K562 (cell line): ENCODE results near the gene CXorf65. TPM values are rescaled to one million over a fixed set of nuclear protein-coding genes. Genes with fewer than 3 reads are reported as not detected.
A peak's percentile ranks its signal among the peaks of the same experiment; 100 is the strongest.

Experiments used
- ATAC-seq: fragments of 200-7000 bp; cut with Tn5 transposase; 3 replicates; pipeline ENCODE4 v1.9.1; 2020; ENCODE audit warnings: moderate library complexity
- BruUV-seq: library from RNA; stranded (reverse); fragments of 400-500 nt; replicated peaks from 2 replicates; lab custom pipeline; 2021; lab: Mats Ljungman, UMichigan
- CTCF ChIA-PET: fragments of 300-600 bp; formaldehyde crosslinking; extraction: SDS; loops from one replicate; lab custom pipeline; 2021; ENCODE audit warnings: low intra/inter-chr PET ratio; lab: Yijun Ruan, JAX
- POLR2A ChIA-PET: fragments of 300-600, 350-650 bp; sonication (Branson Sonifier 250); formaldehyde crosslinking; extraction: SDS; loops from one replicate; lab custom pipeline; 2021; ENCODE audit warnings: antibody characterized with exemption, inconsistent platforms; lab: Yijun Ruan, JAX
- DNase-seq, 4 experiments: peaks; one replicate each; pipeline versions ENCODE4 v3.0.0 to v3.0.0-alpha.2; 2011 to 2018; ENCODE audit warnings: low spot score in 3 of 4, mixed read lengths in 3 of 4; ENCODE audit errors: extremely low read depth in 1 of 4
- FAIRE-seq: peaks from 2 replicates; lab custom pipeline; 2011; peaks lifted over from hg19 to GRCh38; lab: Jason Lieb, UNC
- H2AFZ ChIP-seq: 2 replicates; pipeline ENCODE4 v1.6.0; 2011; ENCODE audit warnings: low read depth, low read length, control low read depth, inconsistent platforms
- H3K27ac ChIP-seq: fragments of 200-600 bp; 3 replicates; pipeline ENCODE4 v1.8.0; 2011; ENCODE audit warnings: low read depth, mild to moderate bottlenecking, control low read depth, inconsistent platforms, low read length, moderate library complexity, mixed read lengths; ENCODE audit errors: extremely low read depth
- H3K27me3 ChIP-seq, 2 experiments: fragments of 300-600 bp in 1 of 2; 2 replicates in 1 of 2; 3 replicates in 1 of 2; pipeline versions ENCODE4 v1.6.0 to v1.8.0; 2011; ENCODE audit warnings: inconsistent platforms in 2 of 2, low read length in 2 of 2, mild to moderate bottlenecking in 1 of 2, mixed read lengths in 1 of 2, moderate library complexity in 1 of 2; ENCODE audit not compliant: control insufficient read depth in 2 of 2, insufficient read depth in 2 of 2
- H3K36me3 ChIP-seq: fragments of 300-600 bp; 3 replicates; pipeline ENCODE4 v1.8.0; 2011; ENCODE audit warnings: mild to moderate bottlenecking, low read length, inconsistent platforms; ENCODE audit not compliant: control insufficient read depth, insufficient read depth
- H3K4me1 ChIP-seq, 2 experiments: fragments of 200-600 bp in 1 of 2; replicated peaks in 1 of 2; 2 replicates in 1 of 2; 3 replicates in 1 of 2; pipeline versions ENCODE4 v1.5.1 to v1.8.0; 2011; ENCODE audit warnings: inconsistent platforms in 2 of 2, low read length in 2 of 2, mild to moderate bottlenecking in 1 of 2, mixed read lengths in 1 of 2, moderate library complexity in 1 of 2; ENCODE audit not compliant: control insufficient read depth in 2 of 2, insufficient read depth in 2 of 2
- H3K4me2 ChIP-seq: 2 replicates; pipeline ENCODE4 v1.6.1; 2011; ENCODE audit warnings: low read length, control low read depth, inconsistent platforms, mixed read lengths; ENCODE audit not compliant: insufficient read depth
- H3K4me3 ChIP-seq: fragments of 200-600 bp; sonication (generic), shearing (Covaris generic); 2 replicates; pipeline ENCODE4 v1.5.1; 2016; ENCODE audit warnings: control low read depth, inconsistent platforms
- H3K79me2 ChIP-seq: fragments of 200-600 bp; 3 replicates; pipeline ENCODE4 v1.8.0; 2011; ENCODE audit warnings: low read length, inconsistent platforms; ENCODE audit not compliant: control insufficient read depth, insufficient read depth
- H3K9ac ChIP-seq, 2 experiments: 2 replicates each; pipeline versions ENCODE4 v1.6.0 to v1.6.1; 2011; ENCODE audit warnings: low read depth in 2 of 2, low read length in 2 of 2, control low read depth in 1 of 2, inconsistent platforms in 1 of 2, mild to moderate bottlenecking in 1 of 2, mixed read lengths in 1 of 2; ENCODE audit not compliant: insufficient read depth in 1 of 2
- H3K9me1 ChIP-seq: one replicate; pipeline ENCODE4 v1.6.0; 2011; ENCODE audit warnings: inconsistent platforms, mild to moderate bottlenecking, low read length, moderate library complexity; ENCODE audit not compliant: control insufficient read depth, insufficient read depth
- H3K9me3 ChIP-seq: replicated peaks from 2 replicates; pipeline ENCODE4 v1.5.1; 2011; ENCODE audit warnings: low read depth, low read length, inconsistent platforms; ENCODE audit not compliant: control insufficient read depth, insufficient read depth
- H4K20me1 ChIP-seq: replicated peaks from 2 replicates; pipeline ENCODE4 v1.6.1; 2011; ENCODE audit warnings: low read length, inconsistent platforms, mixed read lengths; ENCODE audit not compliant: control insufficient read depth, insufficient read depth
- FIP1L1 ChIP-seq: fragments of 200-400 bp; formaldehyde crosslinking; IDR thresholded peaks from 2 replicates; pipeline ENCODE4 v1.6.1; 2018; ENCODE audit warnings: mild to moderate bottlenecking, low read depth, low read length; ENCODE audit not compliant: poor library complexity, severe bottlenecking
- HBP1 ChIP-seq: fragments of 450-650 bp; formaldehyde crosslinking; IDR thresholded peaks from 2 replicates; pipeline ENCODE4 v1.4.0; 2022; ENCODE audit warnings: missing genetic modification characterization
- HDGF ChIP-seq: fragments of 450-650 bp; IDR thresholded peaks from 2 replicates; pipeline ENCODE4 v1.6.1; 2016
- MCM3 ChIP-seq: fragments of 450-650 bp; IDR thresholded peaks from 2 replicates; pipeline ENCODE4 v1.6.1; 2016
- POLR2G ChIP-seq: fragments of 200-400 bp; formaldehyde crosslinking; IDR thresholded peaks from 2 replicates; pipeline ENCODE4 v1.6.1; 2017; ENCODE audit warnings: low read depth, mild to moderate bottlenecking, antibody characterized with exemption, low read length, moderate library complexity
- ZFP91 ChIP-seq: sonication (generic); formaldehyde crosslinking; IDR thresholded peaks from 2 replicates; pipeline ENCODE4 v1.8.0; 2022; ENCODE audit warnings: mild to moderate bottlenecking, missing genetic modification reagents
- ZNF133 ChIP-seq: fragments of 250-450 bp; sonication (Bioruptor Pico); IDR thresholded peaks from 2 replicates; pipeline ENCODE4 v1.4.0; 2020; ENCODE audit warnings: mild to moderate bottlenecking
- ZNF79 ChIP-seq: fragments of 250-450 bp; sonication (Bioruptor Pico); IDR thresholded peaks from 2 replicates; pipeline ENCODE4 v1.4.0; 2020; ENCODE audit warnings: low read depth, mild to moderate bottlenecking, moderate library complexity
- whole genome bisulfite sequencing: fragments of 100-300 bp; shearing (Covaris generic); methylation state at CpG from one replicate; pipeline ENCODE4 v1.1.6; 2016; ENCODE audit warnings: low coverage, mixed read lengths; ENCODE audit not compliant: insufficient coverage; ENCODE audit errors: missing lambda C conversion rate; 5-methylcytosine and 5-hydroxymethylcytosine counted together
- in situ Hi-C: fragments of 300-500 bp; cut with MboI; formaldehyde crosslinking; loops from 4 replicates; pipeline ENCODE4 v1.15.0; 2018; ENCODE audit warnings: inconsistent platforms, mixed read lengths
- intact Hi-C: fragments of 100-400 bp; cut with micrococcal nuclease; formaldehyde crosslinking; loops from 2 replicates; pipeline ENCODE4 v1.14.2; 2022
- polyA plus RNA-seq, 8 experiments: library from polyadenylated mRNA; depleted of rRNA in 4 of 8; stranded (reverse) in 5 of 8; unstranded in 3 of 8; fragments of >200 nt; fragmentation: Nextera tagmentation in 2 of 8; fragmentation: Illumina TruSeq in 1 of 8; extraction: Ambion mirVana in 2 of 8; extraction: Trizol in 1 of 8; gene quantifications; 2 replicates each; pipeline versions ENCODE4 v1.2.1 to v1.2.3, GENCODE V29; 2011 to 2014; ENCODE audit warnings: inconsistent platforms in 1 of 8, missing spikeins in 1 of 8
- total RNA-seq, 7 experiments: library from RNA; depleted of rRNA in 6 of 7; stranded (reverse); fragments of >200 nt in 6 of 7; fragmentation: Illumina TruSeq in 2 of 7; extraction: Trizol in 2 of 7; gene quantifications; 2 replicates each; pipeline versions ENCODE4 v1.2.1 to v1.2.3, GENCODE V29; 2011 to 2021; ENCODE audit warnings: low replicate concordance in 1 of 7
- TF ChIP-seq, protein P1 (sequence below): fragments of 250-450 bp; sonication (Bioruptor Pico); IDR thresholded peaks from 2 replicates; pipeline ENCODE4 v1.5.0; 2022; ENCODE audit warnings: mild to moderate bottlenecking
- TF ChIP-seq, protein P2 (sequence below), 2 experiments: IDR thresholded peaks in 1 of 2; conservative IDR thresholded peaks in 1 of 2; 2 replicates each; pipeline ENCODE4 v1.6.1; 2016; ENCODE audit warnings: low read depth in 2 of 2, mild to moderate bottlenecking in 1 of 2, missing compliant biosample characterization in 1 of 2, missing genetic modification characterization in 1 of 2, moderate library complexity in 1 of 2
- TF ChIP-seq, protein P3 (sequence below): fragments of 450-650 bp; IDR thresholded peaks from 2 replicates; pipeline ENCODE4 v1.6.1; 2016; ENCODE audit warnings: borderline replicate concordance

CXorf65 gene
- total and polyA plus RNA-seq, 9 of the 15 experiments (the other 6 are each of a cell fraction or from before 2014, with no cell fraction given), result 1.4 to 8.4 (median 2.9) TPM

DNA sequence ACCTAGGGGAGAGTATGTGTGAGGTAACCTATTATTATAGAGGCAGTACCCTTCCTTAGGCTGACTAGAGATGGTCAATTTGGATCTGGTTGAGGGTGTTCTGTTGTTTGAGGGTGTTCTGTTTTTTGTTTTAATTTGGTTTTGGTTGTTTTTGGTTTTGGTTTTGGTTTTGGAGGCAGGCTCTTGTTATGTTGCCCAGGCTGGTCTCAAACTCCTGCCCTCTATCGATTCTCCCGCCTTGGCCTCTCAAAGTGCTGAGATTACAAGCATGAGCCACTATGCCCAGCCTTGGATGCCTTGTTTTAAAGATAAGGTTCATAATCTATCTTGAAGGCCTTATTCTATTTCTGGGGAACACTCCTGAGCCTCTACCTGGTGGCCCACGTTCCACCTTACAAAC is 912 bp downstream of the CXorf65 start:
- Histone ChIP-seq H3K27ac (peak overlapping the region; percentile 61), H2AFZ (peak overlapping the region; percentile 29; the same call in 1 of the 2 replicates), H3K9me3 (no peaks in the 10 kb centered on the region), H3K4me1 (peaks cover 52 to 77% of the 10 kb centered on the region in 2 experiments), H3K27me3 (no peaks in the 10 kb centered on the region), H3K4me2 (peak overlapping the region; percentile 46; the same call in 1 of the 2 replicates), H3K9me1 (no peaks in the 10 kb centered on the region), H3K4me3 (no peak overlapping the region), H3K36me3 (peaks cover 3% of the 10 kb centered on the region; the same call in 1 of the 3 replicates), H3K79me2 (peaks cover 18% of the 10 kb centered on the region; the same call in 2 of the 3 replicates), H3K9ac (peak overlapping the region in 1 of 2 experiments; percentile 2; a peak in 1 of 4 replicates), H4K20me1 (no peaks in the 10 kb centered on the region)
- peak; percentile 58 for FAIRE-seq
- ChIA-PET CTCF (no interaction called here), POLR2A (interaction anchor here (1.0 kb wide), 2 partner anchors 14 to 25 kb away, joined by 3 read pairs; no protein-coding TSS in a partner anchor)
- intact Hi-C loops, result no loop called here
- BruUV-seq, result no TSS peak
- ATAC-seq, result no peak
- DNase-seq, result no peak
- in situ Hi-C loops, result no loop called here
- WGBS, result 64% methylated on average over 3 of the region's 3 CpGs
- TF ChIP-seq, protein P1, sequence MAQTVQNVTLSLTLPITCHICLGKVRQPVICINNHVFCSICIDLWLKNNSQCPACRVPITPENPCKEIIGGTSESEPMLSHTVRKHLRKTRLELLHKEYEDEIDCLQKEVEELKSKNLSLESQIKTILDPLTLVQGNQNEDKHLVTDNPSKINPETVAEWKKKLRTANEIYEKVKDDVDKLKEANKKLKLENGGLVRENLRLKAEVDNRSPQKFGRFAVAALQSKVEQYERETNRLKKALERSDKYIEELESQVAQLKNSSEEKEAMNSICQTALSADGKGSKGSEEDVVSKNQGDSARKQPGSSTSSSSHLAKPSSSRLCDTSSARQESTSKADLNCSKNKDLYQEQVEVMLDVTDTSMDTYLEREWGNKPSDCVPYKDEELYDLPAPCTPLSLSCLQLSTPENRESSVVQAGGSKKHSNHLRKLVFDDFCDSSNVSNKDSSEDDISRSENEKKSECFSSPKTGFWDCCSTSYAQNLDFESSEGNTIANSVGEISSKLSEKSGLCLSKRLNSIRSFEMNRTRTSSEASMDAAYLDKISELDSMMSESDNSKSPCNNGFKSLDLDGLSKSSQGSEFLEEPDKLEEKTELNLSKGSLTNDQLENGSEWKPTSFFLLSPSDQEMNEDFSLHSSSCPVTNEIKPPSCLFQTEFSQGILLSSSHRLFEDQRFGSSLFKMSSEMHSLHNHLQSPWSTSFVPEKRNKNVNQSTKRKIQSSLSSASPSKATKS (CRISPR knock-in tag), result no peak
- TF ChIP-seq HBP1, result no peak
- TF ChIP-seq HDGF, result no peak
- TF ChIP-seq, protein P2, sequence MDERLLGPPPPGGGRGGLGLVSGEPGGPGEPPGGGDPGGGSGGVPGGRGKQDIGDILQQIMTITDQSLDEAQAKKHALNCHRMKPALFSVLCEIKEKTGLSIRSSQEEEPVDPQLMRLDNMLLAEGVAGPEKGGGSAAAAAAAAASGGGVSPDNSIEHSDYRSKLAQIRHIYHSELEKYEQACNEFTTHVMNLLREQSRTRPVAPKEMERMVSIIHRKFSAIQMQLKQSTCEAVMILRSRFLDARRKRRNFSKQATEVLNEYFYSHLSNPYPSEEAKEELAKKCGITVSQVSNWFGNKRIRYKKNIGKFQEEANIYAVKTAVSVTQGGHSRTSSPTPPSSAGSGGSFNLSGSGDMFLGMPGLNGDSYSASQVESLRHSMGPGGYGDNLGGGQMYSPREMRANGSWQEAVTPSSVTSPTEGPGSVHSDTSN (CRISPR knock-in tag; IDR thresholded peaks at IDR 0.05; ENCODE audit: low read depth), result no peak
- TF ChIP-seq, protein P2 (tag; conservative IDR thresholded peaks at IDR 0.05; ENCODE audit: low read depth), result no peak
- TF ChIP-seq FIP1L1, result no peak
- no peak for TF ChIP-seq ZFP91 (CRISPR knock-in tag)
- TF ChIP-seq ZNF79 (CRISPR knock-in tag), result no peak
- TF ChIP-seq, protein P3, sequence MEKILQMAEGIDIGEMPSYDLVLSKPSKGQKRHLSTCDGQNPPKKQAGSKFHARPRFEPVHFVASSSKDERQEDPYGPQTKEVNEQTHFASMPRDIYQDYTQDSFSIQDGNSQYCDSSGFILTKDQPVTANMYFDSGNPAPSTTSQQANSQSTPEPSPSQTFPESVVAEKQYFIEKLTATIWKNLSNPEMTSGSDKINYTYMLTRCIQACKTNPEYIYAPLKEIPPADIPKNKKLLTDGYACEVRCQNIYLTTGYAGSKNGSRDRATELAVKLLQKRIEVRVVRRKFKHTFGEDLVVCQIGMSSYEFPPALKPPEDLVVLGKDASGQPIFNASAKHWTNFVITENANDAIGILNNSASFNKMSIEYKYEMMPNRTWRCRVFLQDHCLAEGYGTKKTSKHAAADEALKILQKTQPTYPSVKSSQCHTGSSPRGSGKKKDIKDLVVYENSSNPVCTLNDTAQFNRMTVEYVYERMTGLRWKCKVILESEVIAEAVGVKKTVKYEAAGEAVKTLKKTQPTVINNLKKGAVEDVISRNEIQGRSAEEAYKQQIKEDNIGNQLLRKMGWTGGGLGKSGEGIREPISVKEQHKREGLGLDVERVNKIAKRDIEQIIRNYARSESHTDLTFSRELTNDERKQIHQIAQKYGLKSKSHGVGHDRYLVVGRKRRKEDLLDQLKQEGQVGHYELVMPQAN, result no peak
- TF ChIP-seq POLR2G, result no peak
- TF ChIP-seq MCM3, result no peak
- no peak for TF ChIP-seq ZNF133 (CRISPR knock-in tag)
